Suppressor macrophage (primary cell): Measurements from ENCODE around the gene MPP3.

Experiments used
- DNase-seq, 4 experiments: peaks; one replicate each; pipeline ENCODE4 v3.0.0-alpha.2; 2020 to 2022

Gene MPP3

DNA sequence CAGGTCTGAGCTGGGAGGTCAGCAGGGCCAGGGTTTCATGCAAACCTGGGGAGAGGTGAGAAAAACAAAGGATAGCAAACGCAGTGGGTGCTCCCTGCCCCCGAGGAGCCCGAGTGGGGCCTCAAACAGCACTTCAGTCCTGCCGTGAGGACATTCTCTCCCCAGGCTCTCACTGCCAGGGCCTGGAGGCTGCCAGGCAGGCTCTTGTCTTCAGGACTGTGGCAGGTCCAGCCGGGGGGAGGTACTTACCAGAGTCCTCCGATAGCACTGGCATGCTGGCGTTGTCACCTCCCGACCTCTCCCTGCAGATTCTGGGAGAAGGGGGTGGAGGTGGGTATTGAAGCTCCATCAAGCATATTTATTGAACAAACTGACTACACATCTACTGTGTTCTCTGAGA lies 1.3 kb downstream of the MPP3 start:
- no peak for DNase-seq

DNA sequence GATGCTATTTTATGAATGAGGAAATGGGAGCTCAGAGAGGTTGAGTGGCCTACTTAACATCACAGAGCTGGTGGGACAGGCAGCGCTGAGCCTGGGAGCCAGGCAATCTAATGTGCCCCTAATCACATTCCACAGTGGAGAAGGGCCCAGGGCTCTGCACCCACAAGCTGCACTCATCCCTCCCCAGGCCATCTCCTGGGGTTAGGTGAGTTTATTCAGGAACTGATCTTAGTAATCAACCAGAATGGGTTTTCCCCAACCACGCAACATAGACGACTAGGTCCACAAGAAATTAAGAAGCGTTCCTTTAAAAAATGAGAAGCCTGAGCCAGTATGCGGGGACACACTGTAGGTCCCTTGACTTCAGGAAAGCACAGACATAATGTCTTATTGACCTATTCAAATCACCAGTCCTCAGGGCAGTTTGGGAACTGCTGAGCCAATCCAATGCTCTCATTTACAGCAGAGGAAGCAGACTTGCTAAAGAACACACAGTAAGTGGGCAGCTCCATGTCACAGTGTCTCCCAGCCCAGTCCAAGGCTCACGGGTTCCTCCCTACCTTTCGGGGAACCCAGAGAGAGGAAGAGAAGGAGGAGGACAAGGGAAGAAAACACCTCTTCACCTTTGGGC lies 2.3 kb downstream of the MPP3 start:
- peak in 3 of 4 experiments; percentile 21 to 38 (median 29) for DNase-seq

GRCh38 chr17:43829738-43830137 lies 3.2 kb downstream of the MPP3 start:
- no peak for DNase-seq

- no peak for DNase-seq
Observed at GRCh38 chr17:43827596-43827995, 5.3 kb downstream of the MPP3 start.

- no peak for DNase-seq
Observed at GRCh38 chr17:43826206-43826605, 6.7 kb downstream of the MPP3 start.

DNA sequence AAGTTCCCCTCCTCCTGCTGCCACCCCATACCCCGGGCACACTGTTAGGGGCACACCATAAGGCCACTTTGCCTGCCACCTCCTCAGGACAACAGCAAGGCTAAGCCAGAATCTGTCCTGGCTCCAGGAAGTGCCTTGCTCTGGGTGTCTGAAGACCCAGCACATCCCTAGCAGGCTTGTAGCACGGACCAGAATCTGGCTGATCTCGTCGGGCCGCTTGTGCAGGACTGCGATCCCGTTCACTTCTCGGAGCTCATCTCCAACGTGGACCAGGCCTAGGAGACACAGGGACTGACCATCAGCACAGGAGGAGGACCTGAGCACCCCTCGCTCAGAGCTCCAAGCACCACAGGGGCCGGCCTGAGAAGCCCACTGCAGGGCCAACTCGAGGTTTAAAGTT lies 7.4 kb downstream of the MPP3 start:
- DNase-seq: no peak

DNA sequence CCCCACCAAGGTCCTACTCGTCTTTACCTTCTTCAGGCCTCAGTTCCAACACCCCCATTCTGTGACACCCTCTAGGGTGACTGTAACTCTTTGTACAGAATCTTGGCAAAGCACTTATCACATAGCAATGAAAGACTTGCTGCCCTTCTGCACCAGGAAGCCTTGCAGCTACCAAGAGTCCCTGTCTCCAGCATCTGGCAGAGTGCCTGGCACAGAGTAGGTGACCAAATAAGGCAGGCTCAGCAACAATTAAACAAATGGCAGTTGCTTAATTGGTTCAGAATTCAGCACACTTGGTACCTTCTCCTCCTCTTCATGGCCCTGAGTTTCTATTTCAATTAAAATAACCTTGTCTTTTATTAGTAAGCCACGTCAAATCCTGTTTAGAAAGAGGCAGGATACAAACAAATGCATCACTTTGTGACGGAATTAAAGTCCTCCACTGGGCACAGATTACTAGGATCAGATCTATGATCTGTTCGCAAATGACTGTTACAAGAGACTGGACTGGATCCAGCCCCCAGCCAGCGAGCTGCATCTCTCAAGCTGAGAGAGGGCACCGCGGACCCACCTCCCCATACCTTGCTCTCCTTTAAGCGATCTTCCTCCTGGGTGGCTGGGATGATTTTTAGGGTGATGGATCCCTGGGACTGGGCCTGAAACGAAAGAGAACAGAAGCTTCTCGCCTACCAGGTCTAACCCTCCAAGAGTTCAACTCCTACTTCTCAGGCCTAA lies 9.4 kb downstream of the MPP3 start:
- DNase-seq: no peak

GRCh38 chr17:43822570-43823190 lies 10.3 kb downstream of the MPP3 start:
- no peak for DNase-seq

DNA sequence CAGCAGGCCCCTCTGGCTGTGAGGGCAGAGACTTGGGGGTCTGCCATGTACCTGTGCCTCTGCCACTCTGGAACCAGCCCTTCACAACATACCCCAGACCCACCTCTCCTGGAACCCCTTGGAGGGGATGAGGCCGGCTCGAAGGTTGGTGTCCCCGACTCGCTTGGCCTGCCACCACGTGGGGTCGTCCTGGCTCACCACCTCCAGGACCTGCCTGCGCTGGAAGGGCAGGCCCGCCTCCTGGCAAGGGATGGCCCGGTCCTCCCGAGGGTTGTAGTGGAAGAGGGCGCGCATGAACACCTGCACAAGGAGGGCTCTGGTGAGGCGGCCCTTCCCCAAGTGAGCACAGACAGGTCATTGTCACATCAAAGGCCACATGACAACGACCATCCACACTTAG lies 12.2 kb downstream of the MPP3 start:
- no peak for DNase-seq

- no peak for DNase-seq
Observed at GRCh38 chr17:43818966-43819365, 14.0 kb downstream of the MPP3 start.

- DNase-seq: no peak
Observed at GRCh38 chr17:43817826-43818225, 15.1 kb downstream of the MPP3 start.

- no peak for DNase-seq
Observed at GRCh38 chr17:43816336-43817320, 16.3 kb downstream of the MPP3 start.

GRCh38 chr17:43814714-43815113 lies 18.2 kb downstream of the MPP3 start:
- DNase-seq: peak in 3 of 4 experiments; percentile 20 to 71 (median 55)

DNA sequence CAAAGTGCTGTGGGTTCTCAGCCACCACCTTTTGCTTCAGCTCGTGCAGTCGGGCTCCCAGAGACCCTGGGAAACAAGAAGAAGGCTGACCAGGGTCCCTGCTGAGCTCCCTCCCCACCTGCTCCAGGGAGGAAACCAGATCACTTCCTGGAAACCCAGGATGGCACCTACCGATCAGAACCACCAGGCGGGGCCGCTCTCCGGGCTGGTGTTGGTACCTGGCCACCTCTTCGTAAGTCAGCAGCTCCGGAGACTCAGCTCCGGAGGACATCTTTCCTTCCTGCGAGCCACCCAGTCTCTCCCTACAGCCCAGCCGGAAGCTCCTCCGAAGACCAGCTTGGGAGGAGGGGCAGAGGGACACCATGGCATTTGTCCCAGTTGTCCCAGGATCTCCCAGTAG lies 18.9 kb downstream of the MPP3 start:
- DNase-seq: no peak

DNA sequence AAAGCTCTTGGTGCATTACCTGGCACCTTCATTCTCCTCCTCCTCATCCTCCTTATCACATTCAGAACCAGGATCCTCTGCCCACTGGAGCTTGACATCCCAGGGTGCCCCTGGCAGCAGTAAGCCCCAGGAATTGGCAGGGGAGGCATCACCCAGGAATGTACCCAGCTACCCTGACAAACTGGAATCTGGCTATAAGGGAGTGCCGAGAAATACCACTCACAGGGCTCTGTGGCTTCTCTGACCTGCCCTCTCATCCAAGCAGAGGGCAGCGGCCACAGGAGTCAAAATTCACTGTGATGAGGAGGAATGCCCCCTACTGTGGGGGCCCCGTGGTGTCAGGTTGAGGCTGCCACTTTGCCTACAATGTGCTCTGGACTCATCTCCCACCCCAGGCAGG lies 19.6 kb downstream of the MPP3 start:
- no peak for DNase-seq

GRCh38 chr17:43812396-43813265 lies 20.3 kb downstream of the MPP3 start:
- DNase-seq: no peak

DNA sequence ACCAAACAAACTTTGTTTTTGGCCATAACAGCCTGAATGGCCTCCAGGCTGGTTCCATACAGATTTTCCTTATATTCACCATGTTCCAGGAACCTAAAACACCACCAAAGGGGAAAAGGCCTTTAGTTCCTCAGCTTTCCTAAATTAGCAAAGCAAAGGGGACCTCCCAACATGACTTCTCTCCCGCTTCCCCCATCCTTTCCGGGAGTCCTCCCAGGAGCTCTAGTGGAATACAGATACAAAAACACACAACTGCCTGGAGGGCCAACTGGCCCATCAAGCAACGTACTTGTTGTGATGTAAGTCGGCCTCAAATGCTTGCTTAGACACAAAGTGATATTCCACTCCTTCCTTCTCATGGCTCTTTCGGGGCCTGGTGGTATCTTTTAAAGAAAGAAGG lies 22.1 kb downstream of the MPP3 start:
- DNase-seq: no peak

- DNase-seq: no peak
Observed at GRCh38 chr17:43810226-43810715, 22.7 kb downstream of the MPP3 start.

GRCh38 chr17:43809121-43809520 lies 23.8 kb downstream of the MPP3 start:
- no peak for DNase-seq

DNA sequence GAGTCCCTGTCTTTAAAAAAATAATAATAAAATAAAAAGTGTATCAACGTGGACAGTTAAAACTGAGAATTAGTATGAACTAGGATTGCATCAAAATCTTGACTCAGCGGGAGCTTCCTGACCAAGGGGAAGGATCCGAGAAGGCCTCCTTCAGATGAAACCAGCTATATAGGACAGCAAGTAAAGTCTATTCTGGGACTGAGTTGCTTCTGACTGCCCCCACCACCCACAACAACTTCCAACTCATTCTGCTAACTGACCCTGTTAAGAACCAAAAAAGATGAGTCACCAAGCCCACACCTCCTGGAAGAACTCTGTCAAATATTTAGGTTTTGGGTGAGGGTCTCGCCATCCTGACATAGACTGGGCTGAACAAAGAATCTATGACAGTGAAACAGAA lies 24.9 kb downstream of the MPP3 start:
- DNase-seq: peak; percentile 22 to 65 (median 58)

DNA sequence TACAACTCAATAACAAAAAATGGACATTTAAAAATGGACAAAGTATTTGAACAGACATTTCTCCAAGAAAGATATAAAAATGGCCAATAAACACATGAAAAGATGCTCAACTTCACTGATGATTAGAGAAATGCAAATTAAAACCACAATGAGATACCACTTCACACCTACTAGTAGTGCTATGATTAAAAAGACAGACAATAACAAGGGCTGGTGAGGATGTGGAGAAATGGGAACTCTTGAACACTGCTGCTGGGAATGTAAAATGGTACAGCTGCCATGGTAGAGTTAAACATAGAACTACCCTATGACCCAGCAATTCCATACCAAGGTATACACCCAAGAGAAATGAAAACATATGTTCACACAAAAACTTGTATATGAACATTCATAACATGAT lies 27.8 kb downstream of the MPP3 start:
- DNase-seq: no peak

DNA sequence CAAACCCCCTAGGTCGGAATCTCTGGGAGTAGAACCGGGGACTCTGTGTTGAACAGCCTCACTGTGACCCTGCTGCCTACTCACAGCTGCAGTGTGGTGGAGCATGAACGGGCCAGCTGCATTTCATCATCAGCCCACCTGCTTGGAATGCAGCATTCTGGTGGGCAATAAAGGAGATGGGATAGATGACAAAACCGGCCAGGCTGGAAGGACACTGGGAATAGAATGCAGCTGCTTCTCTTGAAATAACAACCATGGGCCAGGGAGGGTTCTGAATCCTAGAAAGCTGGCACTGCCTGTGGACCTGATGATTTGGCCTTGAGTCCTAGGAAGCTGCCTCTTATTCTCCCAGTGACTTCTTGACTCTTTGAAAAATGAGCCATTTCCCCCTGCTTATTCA lies 29.2 kb downstream of the MPP3 start:
- no peak for DNase-seq
